HCT116 (cell line): Measurements from ENCODE around the gene CIROP. TPM values are rescaled to one million over a fixed set of nuclear protein-coding genes. Genes with fewer than 3 reads are reported as not detected.

Experiments
- ATAC-seq: fragments of 200-7000 bp; cut with Tn5 transposase; 2 replicates; pipeline ENCODE4 v1.9.1; 2020; ENCODE audit warnings: mild to moderate bottlenecking, moderate library complexity
- BruUV-seq: library from RNA; stranded (reverse); fragments of 400-500 nt; replicated peaks from 2 replicates; lab custom pipeline; 2021; lab: Mats Ljungman, UMichigan
- CTCF ChIA-PET: fragments of 300-600 bp; sonication (Branson Sonifier 250); formaldehyde crosslinking; loops from one replicate; lab custom pipeline; 2021; ENCODE audit warnings: antibody characterized with exemption; lab: Charles Lee
- POLR2A ChIA-PET: fragments of 300-600, 350-600 bp; sonication (Branson Sonifier 250); formaldehyde crosslinking; loops from one replicate; lab custom pipeline; 2021; ENCODE audit warnings: antibody characterized with exemption; lab: Charles Lee
- RAD21 ChIA-PET, 2 experiments: fragments of 300-600 bp; sonication (Branson Sonifier 250); formaldehyde crosslinking; loops; one replicate each; lab custom pipeline; 2023; ENCODE audit warnings: low total read pairs in 2 of 2; ENCODE audit not compliant: uncharacterized antibody in 2 of 2, unreplicated experiment in 2 of 2, low non-redundant PET in 1 of 2; lab: Charles Lee
- DNase-seq: peaks from one replicate; pipeline ENCODE4 v3.0.0-alpha.2; 2010; ENCODE audit warnings: low read depth, low spot score
- H2AFZ ChIP-seq: fragments of 200-600 bp; shearing (Covaris generic), sonication (generic); 2 replicates; pipeline ENCODE4 v1.6.1; 2017; ENCODE audit warnings: low read depth, mixed run types, mixed read lengths, antibody characterized with exemption, low read length; ENCODE audit not compliant: poor library complexity, severe bottlenecking
- H3K27ac ChIP-seq: 2 replicates; pipeline ENCODE4 v1.5.1; 2012; ENCODE audit warnings: low read depth, low read length
- H3K27me3 ChIP-seq: fragments of 200-600 bp; sonication (generic); 2 replicates; pipeline ENCODE4 v1.6.1; 2016; ENCODE audit warnings: mixed run types, low read length, mixed read lengths; ENCODE audit not compliant: insufficient read depth
- H3K36me3 ChIP-seq, 2 experiments: fragments of 200-500 bp in 1 of 2; fragments of 200-600 bp in 1 of 2; sonication (Bioruptor generic) in 1 of 2; sonication (generic) in 1 of 2; 2 replicates each; pipeline versions ENCODE4 v1.5.1 to v1.6.1; 2014 to 2016; ENCODE audit warnings: low read length in 2 of 2, inconsistent platforms in 1 of 2, mixed read lengths in 1 of 2, mixed run types in 1 of 2; ENCODE audit not compliant: insufficient read depth in 2 of 2, control insufficient read depth in 1 of 2
- H3K4me1 ChIP-seq, 2 experiments: fragments of 200-600 bp in 1 of 2; sonication (generic) in 1 of 2; 2 replicates each; pipeline versions ENCODE4 v1.5.1 to v1.6.1; 2012 to 2017; ENCODE audit warnings: low read length in 2 of 2, inconsistent platforms in 1 of 2, mild to moderate bottlenecking in 1 of 2, mixed read lengths in 1 of 2, mixed run types in 1 of 2, moderate library complexity in 1 of 2; ENCODE audit not compliant: insufficient read depth in 2 of 2, control insufficient read depth in 1 of 2
- H3K4me2 ChIP-seq: fragments of 200-600 bp; sonication (generic); 2 replicates; pipeline ENCODE4 v1.6.1; 2017; ENCODE audit warnings: mixed run types, low read length, mixed read lengths
- H3K4me3 ChIP-seq, 2 experiments: fragments of 200-600 bp in 1 of 2; sonication (generic) in 1 of 2; replicated peaks in 1 of 2; 2 replicates each; pipeline ENCODE4 v1.5.1; 2011 to 2016; ENCODE audit warnings: low read length in 2 of 2, control low read depth in 1 of 2, low read depth in 1 of 2, mild to moderate bottlenecking in 1 of 2, mixed read lengths in 1 of 2, mixed run types in 1 of 2
- H3K79me2 ChIP-seq: fragments of 200-600 bp; sonication (generic); 2 replicates; pipeline ENCODE4 v1.6.1; 2017; ENCODE audit warnings: mild to moderate bottlenecking, mixed run types, low read length, moderate library complexity, mixed read lengths; ENCODE audit not compliant: insufficient read depth
- H3K9ac ChIP-seq: fragments of 200-600 bp; sonication (generic); 2 replicates; pipeline ENCODE4 v1.6.1; 2016; ENCODE audit warnings: low read length, mixed read lengths
- H3K9me2 ChIP-seq: fragments of 200-600 bp; sonication (generic), shearing (Covaris generic); 2 replicates; pipeline ENCODE4 v1.6.1; 2017; ENCODE audit warnings: mixed run types, mild to moderate bottlenecking, moderate library complexity; ENCODE audit not compliant: insufficient read depth
- H3K9me3 ChIP-seq, 2 experiments: fragments of 200-500 bp in 1 of 2; fragments of 200-600 bp in 1 of 2; sonication (Bioruptor generic) in 1 of 2; sonication (generic) in 1 of 2; 2 replicates each; pipeline ENCODE4 v1.6.1; 2014 to 2017; ENCODE audit warnings: low read length in 2 of 2, mixed read lengths in 2 of 2, inconsistent platforms in 1 of 2, low read depth in 1 of 2, mild to moderate bottlenecking in 1 of 2, mixed run types in 1 of 2, moderate library complexity in 1 of 2; ENCODE audit not compliant: control insufficient read depth in 1 of 2, insufficient read depth in 1 of 2
- H4K20me1 ChIP-seq: fragments of 200-600 bp; sonication (generic), shearing (Covaris generic); 2 replicates; pipeline ENCODE4 v1.6.1; 2017; ENCODE audit warnings: mixed run types, mild to moderate bottlenecking, moderate library complexity; ENCODE audit not compliant: insufficient read depth
- CEBPB ChIP-seq: IDR thresholded peaks from 2 replicates; pipeline ENCODE4 v1.6.1; 2012; ENCODE audit warnings: low read depth
- EZH2 ChIP-seq: fragments of 200-600 bp; sonication (generic); IDR thresholded peaks from 2 replicates; pipeline ENCODE4 v1.6.1; 2017; ENCODE audit warnings: antibody characterized with exemption, mixed run types
- POLR2A ChIP-seq: IDR thresholded peaks from 2 replicates; pipeline ENCODE4 v1.7.0; 2011; ENCODE audit warnings: borderline replicate concordance; ENCODE audit not compliant: insufficient read depth, insufficient read length; ENCODE audit errors: extremely low read depth
- RAD21 ChIP-seq: IDR thresholded peaks from 2 replicates; pipeline ENCODE4 v1.6.1; 2012; ENCODE audit warnings: low read depth, mild to moderate bottlenecking
- TCF7L2 ChIP-seq: IDR thresholded peaks from 2 replicates; pipeline ENCODE4 v1.7.0; 2011; ENCODE audit warnings: borderline replicate concordance, inconsistent platforms; ENCODE audit not compliant: insufficient read depth, insufficient read length; ENCODE audit errors: extremely low read depth
- intact Hi-C: fragments of 100-400 bp; cut with micrococcal nuclease; formaldehyde crosslinking; loops from 2 replicates; pipeline ENCODE4 v1.10.0; 2022
- total RNA-seq: library from RNA; stranded (reverse); gene quantifications from one replicate; pipeline ENCODE4 v1.2.1, GENCODE V29; 2021; ENCODE audit not compliant: unreplicated experiment
- TF ChIP-seq, protein P1 (sequence below): IDR thresholded peaks from 2 replicates; pipeline ENCODE4 v1.6.1; 2012
- TF ChIP-seq, protein P2 (sequence below): IDR thresholded peaks from 2 replicates; pipeline ENCODE4 v1.6.1; 2011; ENCODE audit warnings: mild to moderate bottlenecking, low read length, moderate library complexity; ENCODE audit not compliant: insufficient replicate concordance; ENCODE audit errors: extremely low read depth

The CIROP gene
- total RNA-seq, 1 experiment from 2014 or later: not detected

DNA sequence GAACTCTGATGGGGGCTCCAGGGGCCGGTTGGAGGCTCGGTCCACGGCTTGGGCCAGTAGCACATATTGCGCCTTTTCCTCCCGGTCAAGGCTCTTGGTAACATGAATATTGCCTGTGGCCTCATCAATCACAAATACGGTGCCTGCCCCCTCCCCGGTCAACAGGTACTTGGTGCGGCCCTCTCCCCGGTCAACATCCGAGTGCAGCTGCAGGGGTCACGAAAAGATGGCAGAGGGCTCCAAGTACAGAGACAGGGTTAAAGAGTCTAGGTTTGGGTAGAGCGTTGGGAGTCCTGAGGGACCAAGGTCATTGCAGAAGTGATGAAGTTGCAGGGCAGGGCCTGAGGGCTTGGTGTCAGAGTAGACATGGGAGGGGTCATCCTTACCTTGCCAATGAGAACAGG, 49.6 kb downstream of the CIROP start:
- ChIA-PET POLR2A (interaction anchor here (1.3 kb wide), 1 partner anchor 40 kb away, joined by 3 read pairs; the partner anchor contains the start of genes ACIN1 and C14orf119), CTCF (interaction anchor here (1.8 to 9.9 kb wide), 4 partner anchors 14 to 71 kb away, joined by 9 to 175 read pairs (median 16); partner anchors contain the start of gene AJUBA), RAD21 (interaction anchor here in 1 of 2 experiments (0.7 to 2.2 kb wide), 3 partner anchors 14 to 68 kb away, joined by 3 to 10 read pairs (median 3); no protein-coding TSS in a partner anchor)
- Histone ChIP-seq H3K9ac (no peak overlapping the region), H4K20me1 (no peaks in the 10 kb centered on the region), H3K36me3 (peaks cover 5 to 9% of the 10 kb centered on the region in 2 experiments; a peak in 3 of 4 replicates), H2AFZ (no peak overlapping the region), H3K9me2 (no peaks in the 10 kb centered on the region), H3K9me3 (no peaks in the 10 kb centered on the region), H3K79me2 (no peaks in the 10 kb centered on the region), H3K27ac (peak overlapping the region; percentile 84; the same call in 1 of the 2 replicates), H3K4me1 (peaks cover 12 to 28% of the 10 kb centered on the region in 2 experiments), H3K4me2 (no peak overlapping the region), H3K27me3 (no peaks in the 10 kb centered on the region), H3K4me3 (no peak overlapping the region)
- no peak for DNase-seq
- ATAC-seq: no peak
- BruUV-seq: no TSS peak
- intact Hi-C loops: loop anchor here (5.0 kb wide), 2 partner anchors 48 to 498 kb away; no protein-coding TSS in a partner anchor
- TF ChIP-seq TCF7L2 (no peak), POLR2A (no peak), EZH2 (no peak), RAD21 (no peak), CEBPB (no peak)
- TF ChIP-seq, protein P1, sequence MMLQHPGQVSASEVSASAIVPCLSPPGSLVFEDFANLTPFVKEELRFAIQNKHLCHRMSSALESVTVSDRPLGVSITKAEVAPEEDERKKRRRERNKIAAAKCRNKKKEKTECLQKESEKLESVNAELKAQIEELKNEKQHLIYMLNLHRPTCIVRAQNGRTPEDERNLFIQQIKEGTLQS: no peak
- TF ChIP-seq, protein P2, sequence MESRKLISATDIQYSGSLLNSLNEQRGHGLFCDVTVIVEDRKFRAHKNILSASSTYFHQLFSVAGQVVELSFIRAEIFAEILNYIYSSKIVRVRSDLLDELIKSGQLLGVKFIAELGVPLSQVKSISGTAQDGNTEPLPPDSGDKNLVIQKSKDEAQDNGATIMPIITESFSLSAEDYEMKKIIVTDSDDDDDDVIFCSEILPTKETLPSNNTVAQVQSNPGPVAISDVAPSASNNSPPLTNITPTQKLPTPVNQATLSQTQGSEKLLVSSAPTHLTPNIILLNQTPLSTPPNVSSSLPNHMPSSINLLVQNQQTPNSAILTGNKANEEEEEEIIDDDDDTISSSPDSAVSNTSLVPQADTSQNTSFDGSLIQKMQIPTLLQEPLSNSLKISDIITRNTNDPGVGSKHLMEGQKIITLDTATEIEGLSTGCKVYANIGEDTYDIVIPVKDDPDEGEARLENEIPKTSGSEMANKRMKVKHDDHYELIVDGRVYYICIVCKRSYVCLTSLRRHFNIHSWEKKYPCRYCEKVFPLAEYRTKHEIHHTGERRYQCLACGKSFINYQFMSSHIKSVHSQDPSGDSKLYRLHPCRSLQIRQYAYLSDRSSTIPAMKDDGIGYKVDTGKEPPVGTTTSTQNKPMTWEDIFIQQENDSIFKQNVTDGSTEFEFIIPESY: no peak
